ENCODE measurements around the gene NOG.
A peak's percentile ranks its signal among the peaks of the same experiment; 100 is the strongest.

NOG gene

GRCh38 chr17:56593646-56594319 lies at the start of gene NOG:
TSS of gene NOG (plus strand) at chr17:56593699. CDS start at chr17:56594224, 525 bp downstream.
- peak within 1 kb of the TSS; percentile 38 for H3K4me3 ChIP-seq (ENCODE audit: low read depth, low read length)
- DNase-seq (ENCODE audit: low read depth) = peak; percentile 2
- TF ChIP-seq CTCF (IDR thresholded peaks at IDR 0.05; ENCODE audit: control insufficient read depth, extremely low read depth, insufficient read depth) = no peak

GRCh38 chr17:56545106-56545505 lies 48.4 kb upstream of the NOG start:
- H3K4me3 ChIP-seq (ENCODE audit: low read depth, low read length) = no peak overlapping the region
- no peak for DNase-seq (ENCODE audit: low read depth)
- no peak for TF ChIP-seq CTCF (IDR thresholded peaks at IDR 0.05; ENCODE audit: control insufficient read depth, extremely low read depth, insufficient read depth)

GRCh38 chr17:56545930-56546329 lies 47.6 kb upstream of the NOG start:
- H3K4me3 ChIP-seq (ENCODE audit: low read depth, low read length) = no peak overlapping the region
- DNase-seq (ENCODE audit: low read depth) = no peak
- TF ChIP-seq CTCF (IDR thresholded peaks at IDR 0.05; ENCODE audit: control insufficient read depth, extremely low read depth, insufficient read depth) = no peak

GRCh38 chr17:56548661-56549060 lies 44.8 kb upstream of the NOG start:
- DNase-seq (ENCODE audit: low read depth) = no peak
- TF ChIP-seq CTCF (IDR thresholded peaks at IDR 0.05; ENCODE audit: control insufficient read depth, extremely low read depth, insufficient read depth) = no peak
- H3K4me3 ChIP-seq (ENCODE audit: low read depth, low read length) = no peak overlapping the region

GRCh38 chr17:56549501-56549900 lies 44.0 kb upstream of the NOG start:
- no peak for TF ChIP-seq CTCF (IDR thresholded peaks at IDR 0.05; ENCODE audit: control insufficient read depth, extremely low read depth, insufficient read depth)

GRCh38 chr17:56557682-56558081 lies 35.8 kb upstream of the NOG start:
- TF ChIP-seq CTCF (IDR thresholded peaks at IDR 0.05; ENCODE audit: control insufficient read depth, extremely low read depth, insufficient read depth) = no peak
- H3K4me3 ChIP-seq (ENCODE audit: low read depth, low read length) = no peak overlapping the region
- DNase-seq (ENCODE audit: low read depth) = no peak

More at GRCh38 chr17:56549501-56549900, 44.0 kb upstream of the NOG start:
- DNase-seq (ENCODE audit: low read depth) = no peak
- H3K4me3 ChIP-seq (ENCODE audit: low read depth, low read length) = no peak overlapping the region

- no peak for TF ChIP-seq CTCF (IDR thresholded peaks at IDR 0.05; ENCODE audit: control insufficient read depth, extremely low read depth, insufficient read depth)
- no peak overlapping the region for H3K4me3 ChIP-seq (ENCODE audit: low read depth, low read length)
- DNase-seq (ENCODE audit: low read depth) = no peak
Measured at GRCh38 chr17:56558088-56558487, 35.4 kb upstream of the NOG start.
